ENCODE data around the gene PNKD.

GRCh38 chr2:218286570-218287459, 16.5 kb downstream of the PNKD start:
- TF ChIP-seq POLR2A (IDR thresholded peaks at IDR 0.05) (no peak), CTCF (IDR thresholded peaks at IDR 0.05) (no peak), EP300 (IDR thresholded peaks at IDR 0.05) (peak; percentile 18)
